IMR-90 (cell line): ENCODE results near the gene ALPP.

Experiments used
- CEBPB ChIP-seq: IDR thresholded peaks from 2 replicates; pipeline ENCODE4 v1.6.1; 2012; ENCODE audit warnings: low read depth, low read length, improper control_type of control experiment
- MXI1 ChIP-seq: IDR thresholded peaks from 2 replicates; pipeline ENCODE4 v1.6.1; 2012; ENCODE audit warnings: low read depth, mild to moderate bottlenecking, low read length, moderate library complexity, borderline replicate concordance
- POLR2A ChIP-seq: IDR thresholded peaks from 2 replicates; pipeline ENCODE4 v1.6.1; 2012; ENCODE audit warnings: mild to moderate bottlenecking, low read depth, low read length
- RAD21 ChIP-seq: IDR thresholded peaks from 2 replicates; pipeline ENCODE4 v1.6.1; 2012; ENCODE audit warnings: low read length, improper control_type of control experiment
- RFX5 ChIP-seq: IDR thresholded peaks from 2 replicates; pipeline ENCODE4 v1.8.0; 2012; ENCODE audit warnings: low read depth, mild to moderate bottlenecking, low read length, moderate library complexity
- SMC3 ChIP-seq: fragments of 150-350 bp; IDR thresholded peaks from 2 replicates; pipeline ENCODE4 v1.6.1; 2016; ENCODE audit warnings: low read depth, mild to moderate bottlenecking, antibody characterized with exemption, low read length, moderate library complexity
- USF2 ChIP-seq: fragments of 150-350 bp; IDR thresholded peaks from 2 replicates; pipeline ENCODE4 v1.6.1; 2017; ENCODE audit warnings: mild to moderate bottlenecking, antibody characterized with exemption, low read length, low read depth
- TF ChIP-seq, protein P1 (sequence below): conservative IDR thresholded peaks from 2 replicates; pipeline ENCODE4 v1.5.1; 2012; ENCODE audit warnings: mild to moderate bottlenecking, low read depth, low read length, improper control_type of control experiment

DNA sequence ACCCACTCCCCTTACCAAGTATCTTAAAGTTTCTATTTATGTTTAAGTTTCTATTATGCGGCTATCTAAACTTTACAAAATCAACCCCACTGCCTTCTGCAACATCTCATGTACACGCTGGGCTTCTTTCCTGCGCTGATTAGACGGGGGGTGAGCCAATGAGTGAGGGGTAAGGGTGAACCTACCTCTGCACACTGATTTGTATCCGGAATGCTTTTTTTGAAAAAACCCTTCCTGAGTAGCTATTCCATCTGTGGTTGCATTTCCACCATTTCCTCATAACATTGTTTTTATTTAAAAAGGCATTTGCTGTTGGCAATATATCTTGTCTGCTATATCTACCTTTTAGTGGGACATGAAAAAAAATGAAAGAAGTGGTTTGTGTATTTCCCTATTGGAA, 34.4 kb downstream of the ALPP start:
- no peak for TF ChIP-seq POLR2A
- TF ChIP-seq SMC3 = no peak
- TF ChIP-seq, protein P1, sequence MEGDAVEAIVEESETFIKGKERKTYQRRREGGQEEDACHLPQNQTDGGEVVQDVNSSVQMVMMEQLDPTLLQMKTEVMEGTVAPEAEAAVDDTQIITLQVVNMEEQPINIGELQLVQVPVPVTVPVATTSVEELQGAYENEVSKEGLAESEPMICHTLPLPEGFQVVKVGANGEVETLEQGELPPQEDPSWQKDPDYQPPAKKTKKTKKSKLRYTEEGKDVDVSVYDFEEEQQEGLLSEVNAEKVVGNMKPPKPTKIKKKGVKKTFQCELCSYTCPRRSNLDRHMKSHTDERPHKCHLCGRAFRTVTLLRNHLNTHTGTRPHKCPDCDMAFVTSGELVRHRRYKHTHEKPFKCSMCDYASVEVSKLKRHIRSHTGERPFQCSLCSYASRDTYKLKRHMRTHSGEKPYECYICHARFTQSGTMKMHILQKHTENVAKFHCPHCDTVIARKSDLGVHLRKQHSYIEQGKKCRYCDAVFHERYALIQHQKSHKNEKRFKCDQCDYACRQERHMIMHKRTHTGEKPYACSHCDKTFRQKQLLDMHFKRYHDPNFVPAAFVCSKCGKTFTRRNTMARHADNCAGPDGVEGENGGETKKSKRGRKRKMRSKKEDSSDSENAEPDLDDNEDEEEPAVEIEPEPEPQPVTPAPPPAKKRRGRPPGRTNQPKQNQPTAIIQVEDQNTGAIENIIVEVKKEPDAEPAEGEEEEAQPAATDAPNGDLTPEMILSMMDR = no peak
- TF ChIP-seq RFX5 = no peak
- TF ChIP-seq CEBPB = no peak
- no peak for TF ChIP-seq RAD21
- TF ChIP-seq MXI1 = no peak
- TF ChIP-seq USF2 = no peak
